HG03108 (cell line): ENCODE results near the gene FBN1.

Source experiments
- ATAC-seq: cut with Tn5 transposase; IDR thresholded peaks from one replicate; pipeline ENCODE4 v1.9.1; 2021; ENCODE audit warnings: moderate library complexity; ENCODE audit not compliant: unreplicated experiment

The FBN1 gene

DNA sequence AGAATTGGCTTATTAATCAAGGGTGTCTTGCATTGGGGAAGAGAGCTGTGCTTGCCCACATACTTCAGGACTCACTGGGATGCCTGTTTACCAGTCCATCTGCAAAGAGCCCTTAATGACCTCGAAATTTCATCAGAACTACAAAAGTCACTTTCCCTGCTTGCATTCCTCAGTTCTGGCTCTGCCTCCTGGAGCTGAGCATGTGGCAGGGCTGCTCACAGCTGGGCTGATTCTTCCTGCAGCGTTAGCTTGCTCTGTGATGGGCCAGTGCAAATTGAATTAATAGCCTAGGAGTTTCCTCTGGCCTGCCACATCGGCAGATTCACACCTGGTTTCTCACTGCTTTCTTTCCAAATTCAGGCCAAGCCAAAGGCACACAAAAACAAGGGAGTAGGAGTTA lies 205.4 kb downstream of the FBN1 start:
- ATAC-seq = no peak

GRCh38 chr15:48437178-48437577 lies 208.3 kb downstream of the FBN1 start:
- ATAC-seq = no peak

DNA sequence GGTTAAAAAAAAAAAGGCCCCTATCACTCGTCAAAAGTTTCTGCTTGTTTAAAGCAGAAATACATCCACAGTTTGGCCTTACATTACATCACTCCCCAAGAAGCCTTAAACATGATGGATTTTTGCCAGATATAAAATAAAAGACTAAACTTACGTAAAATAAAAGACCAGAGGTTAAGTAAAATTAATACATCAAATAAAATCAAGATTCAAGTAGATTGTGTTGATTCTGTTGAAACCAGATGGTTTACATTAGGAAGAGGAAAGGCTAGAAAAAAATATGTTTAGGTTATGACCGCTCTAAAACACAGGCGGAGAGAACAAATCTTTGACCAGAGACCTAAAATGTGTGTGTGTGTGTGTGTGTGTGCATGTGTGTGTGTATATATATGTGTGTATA lies 210.2 kb downstream of the FBN1 start:
- no peak for ATAC-seq

- peak; percentile 72 for ATAC-seq
Observed at GRCh38 chr15:48433226-48433886, 212.2 kb downstream of the FBN1 start.

GRCh38 chr15:48432688-48433087 lies 212.8 kb downstream of the FBN1 start:
- no peak for ATAC-seq

DNA sequence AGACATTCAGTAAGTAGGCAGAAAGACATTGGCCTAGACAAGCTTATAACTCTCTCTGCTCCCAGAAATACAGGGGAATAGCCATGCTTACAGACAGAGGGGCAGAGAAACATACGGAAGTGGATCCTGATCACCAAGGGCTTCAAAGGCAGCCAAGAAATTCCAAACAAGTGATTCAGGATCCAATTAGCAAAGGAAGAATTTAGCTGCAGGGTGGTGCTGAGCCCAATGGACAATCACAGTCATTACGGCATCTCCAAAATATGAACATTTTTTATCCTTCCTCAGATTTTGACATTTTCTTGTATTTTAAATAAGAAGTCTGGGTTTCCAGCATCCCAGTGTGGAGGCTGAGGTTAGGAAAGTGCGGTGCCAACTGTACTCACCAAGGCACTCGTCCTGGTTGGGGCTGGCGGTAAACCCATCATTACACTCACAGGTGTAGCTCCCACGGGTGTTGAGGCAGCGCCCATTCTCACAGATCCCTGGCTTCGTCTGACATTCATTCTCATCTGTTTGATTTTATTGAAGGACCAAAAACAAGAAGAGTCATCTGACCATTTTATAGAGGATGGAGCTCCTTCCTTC lies 217.5 kb downstream of the FBN1 start:
- ATAC-seq = no peak

GRCh38 chr15:48427479-48427878 lies 218.0 kb downstream of the FBN1 start:
- ATAC-seq = no peak

DNA sequence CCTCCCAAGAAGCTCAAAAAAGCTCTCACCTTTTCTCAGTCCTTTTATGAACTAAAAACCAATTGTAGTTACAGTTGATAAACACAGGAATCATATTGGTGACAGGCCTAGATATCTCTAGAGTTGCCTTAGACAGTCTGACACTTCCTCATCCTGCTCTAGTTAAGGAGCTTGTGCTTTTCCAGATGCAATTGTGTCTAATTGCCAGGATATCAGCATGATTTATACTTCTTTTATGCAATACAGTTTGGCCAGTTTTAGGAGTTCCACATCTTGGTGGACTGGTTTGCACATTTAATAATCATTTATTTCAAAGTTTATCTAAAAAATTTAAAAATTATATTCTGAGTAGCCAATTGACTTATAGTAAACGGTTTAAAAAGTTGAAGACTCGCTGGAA lies 218.6 kb downstream of the FBN1 start:
- no peak for ATAC-seq

- no peak for ATAC-seq
Observed at GRCh38 chr15:48426044-48426443, 219.5 kb downstream of the FBN1 start.

DNA sequence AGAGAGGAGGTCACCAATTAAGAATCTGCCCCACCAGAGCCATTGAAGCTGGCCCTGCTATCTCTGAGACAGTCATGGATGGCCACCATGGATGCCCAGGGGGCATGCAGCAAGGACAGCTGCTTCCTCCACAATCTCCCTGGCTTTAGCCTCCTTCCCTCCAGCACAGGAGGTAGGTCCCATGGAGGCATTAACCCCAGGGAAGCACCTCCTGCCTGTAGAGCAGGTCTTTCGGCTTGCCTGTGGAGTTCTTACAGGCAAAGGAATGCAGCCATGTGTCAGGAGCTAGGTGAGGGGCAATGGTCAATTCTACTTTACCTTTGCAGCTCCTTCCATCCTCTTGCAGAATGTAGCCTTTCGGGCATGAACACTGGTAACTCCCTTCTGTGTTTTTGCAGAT lies 220.5 kb downstream of the FBN1 start:
- no peak for ATAC-seq

DNA sequence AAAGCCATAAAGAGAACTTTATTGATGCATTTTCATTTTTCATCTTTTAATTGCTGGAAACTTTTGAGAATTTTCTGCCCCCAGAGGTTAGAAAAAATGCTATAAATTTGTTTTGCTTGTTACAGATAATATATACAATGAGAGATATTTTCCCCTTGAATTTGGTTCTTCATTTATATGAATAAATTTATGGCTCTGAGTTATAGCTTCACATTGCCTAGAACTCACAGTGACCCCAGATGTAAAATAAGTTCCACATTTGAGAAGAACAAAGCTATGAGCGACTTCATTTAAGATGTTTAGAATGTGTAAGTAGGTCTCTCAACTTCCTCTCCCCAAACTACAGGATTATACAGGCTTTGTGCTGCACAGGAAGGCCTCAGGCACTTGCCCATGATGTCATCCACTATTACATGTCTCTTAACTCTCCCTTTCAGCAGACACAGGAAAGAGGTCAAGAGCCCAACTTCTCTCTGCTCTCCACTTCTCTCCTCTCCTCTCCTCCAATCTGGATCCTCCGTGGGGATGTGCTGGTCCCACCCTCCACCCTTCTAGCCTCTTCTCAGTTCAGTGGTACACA lies 221.5 kb downstream of the FBN1 start:
- no peak for ATAC-seq

- ATAC-seq = no peak
Observed at GRCh38 chr15:48423342-48423741, 222.2 kb downstream of the FBN1 start.

GRCh38 chr15:48422401-48422800 lies 223.1 kb downstream of the FBN1 start:
- no peak for ATAC-seq

DNA sequence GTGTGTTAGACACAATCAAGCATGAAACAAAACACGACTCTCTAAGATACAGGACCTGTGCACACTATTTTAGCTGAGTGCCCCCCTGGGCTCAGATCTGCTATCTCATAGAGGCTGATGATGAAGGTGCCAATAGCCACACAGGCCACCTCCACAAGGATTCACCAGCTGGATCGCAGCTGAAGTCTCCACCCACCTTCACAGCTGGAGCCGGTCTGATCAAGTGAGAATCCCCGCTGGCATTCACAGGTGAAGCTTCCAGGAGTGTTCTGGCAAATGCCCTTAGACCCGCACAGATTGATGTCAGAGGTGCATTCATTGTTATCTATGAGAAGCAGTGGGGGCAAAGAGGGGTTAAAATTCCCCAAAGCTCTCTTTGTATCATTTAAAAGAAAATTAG lies 224.1 kb downstream of the FBN1 start:
- no peak for ATAC-seq

- ATAC-seq = no peak
Observed at GRCh38 chr15:48419896-48420295, 225.6 kb downstream of the FBN1 start.

- ATAC-seq = no peak
Observed at GRCh38 chr15:48418343-48418742, 227.2 kb downstream of the FBN1 start.

DNA sequence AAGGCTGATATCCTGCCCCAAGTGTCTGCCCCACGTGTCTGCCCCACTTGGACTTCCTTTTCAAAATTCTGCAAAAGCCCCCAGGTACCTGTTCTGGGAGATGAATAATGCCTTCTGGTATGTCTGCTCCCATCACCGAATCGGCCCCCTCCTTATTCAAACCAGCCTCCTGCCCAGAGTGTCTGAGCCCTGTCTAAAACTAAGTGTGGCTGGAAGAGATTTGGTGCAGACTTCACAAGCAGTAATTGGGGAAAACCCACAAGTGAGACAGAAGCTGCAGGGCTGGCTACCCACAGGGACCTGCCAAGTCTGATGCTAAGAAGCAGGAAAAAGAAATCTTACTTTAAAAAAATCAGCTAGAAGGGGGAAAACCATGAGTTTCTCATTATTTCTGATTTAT lies 229.2 kb downstream of the FBN1 start:
- no peak for ATAC-seq

- no peak for ATAC-seq
Observed at GRCh38 chr15:48415036-48415886, 230.2 kb downstream of the FBN1 start.

GRCh38 chr15:48414015-48414414 lies 231.5 kb downstream of the FBN1 start:
- ATAC-seq = no peak

DNA sequence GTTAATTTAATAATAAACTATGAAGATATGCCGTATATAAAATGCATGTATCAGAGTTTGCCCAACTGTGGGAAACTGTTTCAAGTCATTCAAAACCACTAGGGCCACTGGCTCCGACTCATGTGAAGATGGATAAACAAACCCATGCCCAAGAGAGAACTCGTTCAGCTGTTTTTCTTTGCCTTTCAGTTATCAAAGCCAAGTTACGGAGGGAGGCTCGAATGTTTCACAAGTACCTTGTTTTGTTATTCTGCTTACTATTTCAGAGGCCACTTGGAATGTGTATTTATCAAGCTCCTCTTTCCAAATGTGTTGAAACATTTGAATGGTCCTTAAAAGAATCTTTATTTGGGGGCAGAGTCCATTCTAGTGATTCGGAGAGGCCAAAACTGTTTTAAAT lies 232.2 kb downstream of the FBN1 start:
- ATAC-seq = no peak

GRCh38 chr15:48411971-48412591 lies 233.4 kb downstream of the FBN1 start:
- no peak for ATAC-seq
